Measurements from ENCODE around the gene GPR17.

DNA sequence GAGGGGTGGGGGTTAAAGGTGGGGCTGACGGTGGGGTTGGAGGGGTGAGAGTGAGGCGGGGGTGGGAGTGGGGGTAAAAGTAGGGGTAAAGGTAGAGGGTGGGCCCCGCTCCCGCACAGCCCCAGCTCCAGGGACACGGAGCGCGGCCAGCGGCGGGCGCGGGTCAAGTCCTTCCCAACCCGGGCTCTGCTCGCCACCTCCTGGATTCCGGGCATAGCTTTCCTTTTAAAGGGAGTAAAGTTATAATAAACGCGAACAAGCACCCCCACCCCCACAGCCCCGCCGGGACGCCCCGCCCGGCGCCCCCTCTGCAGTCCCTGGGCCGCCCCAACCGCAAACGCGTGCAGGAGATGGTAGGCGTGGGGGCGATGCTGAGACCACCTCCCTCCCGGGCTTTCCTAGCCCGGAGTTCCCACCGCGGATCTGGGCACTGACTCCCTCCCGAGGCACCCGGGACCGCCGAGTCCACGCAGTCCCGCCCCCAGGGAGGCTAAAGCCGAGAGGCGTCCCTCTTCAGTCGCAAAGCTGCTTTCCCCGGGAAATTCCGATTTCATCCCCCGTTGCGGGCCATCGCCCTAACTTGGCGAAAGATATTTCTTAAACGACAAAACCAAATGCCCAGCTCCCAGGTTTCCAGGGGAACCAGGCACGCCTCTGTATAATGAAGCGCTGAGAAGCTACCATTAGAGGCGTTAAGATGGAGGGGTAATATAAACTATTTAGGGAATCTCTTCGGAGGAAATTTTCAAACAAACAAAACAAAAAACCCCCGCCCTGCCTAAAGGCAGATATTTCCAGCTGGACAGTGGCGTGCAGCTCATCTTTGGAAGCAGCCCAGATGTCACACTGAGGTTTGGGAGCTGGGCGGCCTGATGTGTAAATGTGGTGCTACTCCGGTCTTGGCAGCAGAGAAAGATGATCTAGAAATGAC, 29.6 kb downstream of the GPR17 start, which contains the start of gene LIMS2:
- TF ChIP-seq, protein P1, sequence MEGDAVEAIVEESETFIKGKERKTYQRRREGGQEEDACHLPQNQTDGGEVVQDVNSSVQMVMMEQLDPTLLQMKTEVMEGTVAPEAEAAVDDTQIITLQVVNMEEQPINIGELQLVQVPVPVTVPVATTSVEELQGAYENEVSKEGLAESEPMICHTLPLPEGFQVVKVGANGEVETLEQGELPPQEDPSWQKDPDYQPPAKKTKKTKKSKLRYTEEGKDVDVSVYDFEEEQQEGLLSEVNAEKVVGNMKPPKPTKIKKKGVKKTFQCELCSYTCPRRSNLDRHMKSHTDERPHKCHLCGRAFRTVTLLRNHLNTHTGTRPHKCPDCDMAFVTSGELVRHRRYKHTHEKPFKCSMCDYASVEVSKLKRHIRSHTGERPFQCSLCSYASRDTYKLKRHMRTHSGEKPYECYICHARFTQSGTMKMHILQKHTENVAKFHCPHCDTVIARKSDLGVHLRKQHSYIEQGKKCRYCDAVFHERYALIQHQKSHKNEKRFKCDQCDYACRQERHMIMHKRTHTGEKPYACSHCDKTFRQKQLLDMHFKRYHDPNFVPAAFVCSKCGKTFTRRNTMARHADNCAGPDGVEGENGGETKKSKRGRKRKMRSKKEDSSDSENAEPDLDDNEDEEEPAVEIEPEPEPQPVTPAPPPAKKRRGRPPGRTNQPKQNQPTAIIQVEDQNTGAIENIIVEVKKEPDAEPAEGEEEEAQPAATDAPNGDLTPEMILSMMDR (IDR thresholded peaks at IDR 0.05; ENCODE audit: insufficient read depth, low read length, poor library complexity, severe bottlenecking): no peak
- TF ChIP-seq EZH2phosphoT487 (conservative IDR thresholded peaks at IDR 0.05; ENCODE audit: low read length): no peak

All from SU-DHL-6 (cell line).